AG04450 (cell line): ENCODE measurements around the gene UGT2B7. TPM values are rescaled to one million over a fixed set of nuclear protein-coding genes. Genes with fewer than 3 reads are reported as not detected.
"Not testable (repeated sequence)": the region's sequence is repeated elsewhere in the genome, so short reads cannot be mapped to it uniquely, and the experiment has no call there.

ENCODE experiments used
- CTCF ChIA-PET: fragments of 300-600, 350-600 bp; formaldehyde crosslinking; extraction: SDS; loops from one replicate; lab custom pipeline; 2022; ENCODE audit warnings: antibody characterized with exemption, inconsistent platforms; lab: Charles Lee
- POLR2A ChIA-PET: fragments of 350-600 bp; formaldehyde crosslinking; extraction: SDS; loops from one replicate; lab custom pipeline; 2021; ENCODE audit warnings: antibody characterized with exemption, inconsistent platforms; lab: Yijun Ruan, JAX
- DNase-seq: peaks from one replicate; pipeline ENCODE4 v3.0.0-alpha.2; 2011; ENCODE audit warnings: low read depth, low spot score
- H3K27ac ChIP-seq: one replicate; pipeline ENCODE4 v1.5.1; 2012; ENCODE audit warnings: low read depth, low read length, control low read depth
- H3K27me3 ChIP-seq: one replicate; pipeline ENCODE4 v1.6.0; 2012; ENCODE audit warnings: low read length; ENCODE audit not compliant: control insufficient read depth, insufficient read depth
- H3K4me3 ChIP-seq: 2 replicates; pipeline ENCODE4 v1.5.1; 2011; ENCODE audit warnings: mild to moderate bottlenecking, low read depth, low read length, control low read depth
- H3K9me3 ChIP-seq: 2 replicates; pipeline ENCODE4 v1.5.1; 2012; ENCODE audit warnings: low read length; ENCODE audit not compliant: control insufficient read depth, insufficient read depth
- polyA plus RNA-seq: library from polyadenylated mRNA; depleted of rRNA; stranded (reverse); fragments of >200 nt; gene quantifications from 2 replicates; pipeline ENCODE4 v1.2.3, GENCODE V29; 2011
- TF ChIP-seq, protein P1 (sequence below): IDR thresholded peaks from 2 replicates; pipeline ENCODE4 v1.5.1; 2011; ENCODE audit warnings: low read depth, low read length, control low read depth, inconsistent platforms

UGT2B7 gene
- polyA plus RNA-seq, 1 experiment: 0.04 TPM

DNA sequence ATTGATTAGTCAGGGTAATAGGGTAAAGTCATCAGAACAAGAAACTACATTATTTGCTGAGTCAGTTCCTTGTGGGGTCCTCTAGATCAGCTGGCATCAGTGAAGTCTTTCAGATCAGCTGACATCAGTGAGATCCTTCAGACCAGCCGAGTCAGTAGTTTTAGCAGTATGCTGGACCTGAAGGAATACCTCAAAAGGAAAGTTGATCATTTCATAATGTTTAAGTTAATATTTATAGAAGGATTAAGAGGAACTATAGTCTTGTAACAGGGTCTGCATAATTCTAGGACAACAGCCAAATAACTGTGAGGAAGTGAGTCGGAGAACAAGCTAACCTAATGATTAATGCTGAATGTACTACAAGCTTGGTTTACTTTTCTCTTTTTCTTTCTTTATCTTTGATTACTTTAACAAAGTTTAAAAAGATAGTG lies 958 bp upstream of the UGT2B7 start:
- CTCF ChIA-PET: interaction anchor here (0.6 kb wide), 1 partner anchor 12 kb away, joined by 3 read pairs; no protein-coding TSS in a partner anchor
- Histone ChIP-seq H3K9me3 (no peaks in the 10 kb centered on the region), H3K27me3 (no peaks in the 10 kb centered on the region), H3K27ac (no peak overlapping the region), H3K4me3 (no peak overlapping the region)
- POLR2A ChIA-PET: interaction anchor here (0.9 kb wide), 1 partner anchor 37 kb away, joined by 3 read pairs; no protein-coding TSS in a partner anchor
- peak; percentile 79 for DNase-seq
- TF ChIP-seq, protein P1, sequence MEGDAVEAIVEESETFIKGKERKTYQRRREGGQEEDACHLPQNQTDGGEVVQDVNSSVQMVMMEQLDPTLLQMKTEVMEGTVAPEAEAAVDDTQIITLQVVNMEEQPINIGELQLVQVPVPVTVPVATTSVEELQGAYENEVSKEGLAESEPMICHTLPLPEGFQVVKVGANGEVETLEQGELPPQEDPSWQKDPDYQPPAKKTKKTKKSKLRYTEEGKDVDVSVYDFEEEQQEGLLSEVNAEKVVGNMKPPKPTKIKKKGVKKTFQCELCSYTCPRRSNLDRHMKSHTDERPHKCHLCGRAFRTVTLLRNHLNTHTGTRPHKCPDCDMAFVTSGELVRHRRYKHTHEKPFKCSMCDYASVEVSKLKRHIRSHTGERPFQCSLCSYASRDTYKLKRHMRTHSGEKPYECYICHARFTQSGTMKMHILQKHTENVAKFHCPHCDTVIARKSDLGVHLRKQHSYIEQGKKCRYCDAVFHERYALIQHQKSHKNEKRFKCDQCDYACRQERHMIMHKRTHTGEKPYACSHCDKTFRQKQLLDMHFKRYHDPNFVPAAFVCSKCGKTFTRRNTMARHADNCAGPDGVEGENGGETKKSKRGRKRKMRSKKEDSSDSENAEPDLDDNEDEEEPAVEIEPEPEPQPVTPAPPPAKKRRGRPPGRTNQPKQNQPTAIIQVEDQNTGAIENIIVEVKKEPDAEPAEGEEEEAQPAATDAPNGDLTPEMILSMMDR: no peak

DNA sequence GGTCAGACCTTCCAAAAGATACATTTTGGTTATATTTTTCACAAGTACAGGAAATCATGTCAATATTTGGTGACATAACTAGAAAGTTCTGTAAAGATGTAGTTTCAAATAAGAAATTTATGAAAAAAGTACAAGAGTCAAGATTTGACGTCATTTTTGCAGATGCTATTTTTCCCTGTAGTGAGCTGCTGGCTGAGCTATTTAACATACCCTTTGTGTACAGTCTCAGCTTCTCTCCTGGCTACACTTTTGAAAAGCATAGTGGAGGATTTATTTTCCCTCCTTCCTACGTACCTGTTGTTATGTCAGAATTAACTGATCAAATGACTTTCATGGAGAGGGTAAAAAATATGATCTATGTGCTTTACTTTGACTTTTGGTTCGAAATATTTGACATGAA lies 536 bp downstream of the UGT2B7 start:
- DNase-seq: no peak
- no peaks in the 10 kb centered on the region for H3K27me3 ChIP-seq
- no peaks in the 10 kb centered on the region for H3K9me3 ChIP-seq
- H3K4me3 ChIP-seq: no peak overlapping the region
- TF ChIP-seq, protein P1: no peak
- no peak overlapping the region for H3K27ac ChIP-seq
- POLR2A ChIA-PET: interaction anchor here (0.6 kb wide), 1 partner anchor 42 kb away, joined by 3 read pairs; no protein-coding TSS in a partner anchor
- CTCF ChIA-PET: no interaction called here

DNA sequence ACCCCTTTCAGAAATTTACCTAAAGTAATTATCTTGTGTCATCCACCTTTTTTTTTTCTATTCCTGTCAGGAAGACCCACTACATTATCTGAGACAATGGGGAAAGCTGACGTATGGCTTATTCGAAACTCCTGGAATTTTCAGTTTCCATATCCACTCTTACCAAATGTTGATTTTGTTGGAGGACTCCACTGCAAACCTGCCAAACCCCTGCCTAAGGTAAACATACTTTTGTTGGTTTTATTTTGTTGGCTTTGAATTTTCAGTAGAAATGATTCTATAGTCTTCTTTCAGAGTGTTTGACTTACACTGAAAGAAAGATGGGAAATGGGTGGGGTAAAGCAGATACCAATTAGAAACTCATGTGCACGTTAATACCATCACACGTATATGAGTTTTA lies 2.2 kb downstream of the UGT2B7 start:
- TF ChIP-seq, protein P1: no peak
- Histone ChIP-seq H3K4me3 (no peak overlapping the region), H3K27me3 (no peaks in the 10 kb centered on the region), H3K9me3 (no peaks in the 10 kb centered on the region), H3K27ac (no peak overlapping the region)
- no peak for DNase-seq
- ChIA-PET CTCF (interaction anchor here (0.6 kb wide), 1 partner anchor 62 kb away, joined by 3 read pairs; no protein-coding TSS in a partner anchor), POLR2A (no interaction called here)

DNA sequence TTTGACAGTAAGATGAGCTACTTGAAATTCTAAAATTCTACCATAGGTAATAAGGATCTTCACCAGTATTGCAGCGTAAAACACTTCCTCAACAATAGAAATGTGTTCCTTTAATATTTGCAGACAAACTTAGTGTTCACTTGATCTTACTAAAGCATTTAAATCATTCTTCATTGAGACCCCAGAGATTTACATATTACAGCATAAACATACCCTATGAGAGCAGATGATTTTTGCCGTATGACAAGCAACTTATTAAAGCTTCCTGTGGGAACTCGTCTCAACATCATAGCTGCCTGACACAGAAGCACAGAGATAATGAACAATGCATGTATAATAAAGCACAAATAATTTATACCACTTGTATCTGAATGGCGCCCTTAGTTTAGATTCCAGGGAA lies 3.6 kb downstream of the UGT2B7 start:
- CTCF ChIA-PET: no interaction called here
- Histone ChIP-seq H3K27me3 (no peaks in the 10 kb centered on the region), H3K9me3 (no peaks in the 10 kb centered on the region), H3K27ac (no peak overlapping the region), H3K4me3 (no peak overlapping the region)
- POLR2A ChIA-PET: no interaction called here
- TF ChIP-seq, protein P1: no peak
- no peak for DNase-seq

DNA sequence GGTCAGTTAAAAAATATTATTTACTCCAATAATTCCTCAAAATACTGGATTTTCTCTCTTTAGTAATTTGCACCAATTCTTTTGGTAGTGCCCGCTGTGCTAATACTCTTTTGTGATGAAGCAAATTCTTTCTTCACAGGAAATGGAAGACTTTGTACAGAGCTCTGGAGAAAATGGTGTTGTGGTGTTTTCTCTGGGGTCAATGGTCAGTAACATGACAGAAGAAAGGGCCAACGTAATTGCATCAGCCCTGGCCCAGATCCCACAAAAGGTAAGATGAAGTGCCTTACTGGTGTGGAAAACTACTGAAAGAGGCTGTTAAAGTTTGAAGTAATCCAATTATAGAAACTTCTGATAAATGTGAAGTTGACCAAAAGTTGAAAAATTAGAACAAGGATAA lies 6.4 kb downstream of the UGT2B7 start:
- DNase-seq, H3K27ac ChIP-seq, H3K4me3 ChIP-seq, CTCF ChIA-PET, H3K27me3 ChIP-seq, H3K9me3 ChIP-seq, POLR2A ChIA-PET: not testable (repeated sequence)
